ENCODE data around the gene PTPRM.

- TF ChIP-seq CTCF (IDR thresholded peaks at IDR 0.05) (no peak), POLR2A (IDR thresholded peaks at IDR 0.05) (no peak)
Observed at GRCh38 chr18:7641813-7642212, 74.7 kb downstream of the PTPRM start.
